ENCODE results near the gene FNDC10.

DNA sequence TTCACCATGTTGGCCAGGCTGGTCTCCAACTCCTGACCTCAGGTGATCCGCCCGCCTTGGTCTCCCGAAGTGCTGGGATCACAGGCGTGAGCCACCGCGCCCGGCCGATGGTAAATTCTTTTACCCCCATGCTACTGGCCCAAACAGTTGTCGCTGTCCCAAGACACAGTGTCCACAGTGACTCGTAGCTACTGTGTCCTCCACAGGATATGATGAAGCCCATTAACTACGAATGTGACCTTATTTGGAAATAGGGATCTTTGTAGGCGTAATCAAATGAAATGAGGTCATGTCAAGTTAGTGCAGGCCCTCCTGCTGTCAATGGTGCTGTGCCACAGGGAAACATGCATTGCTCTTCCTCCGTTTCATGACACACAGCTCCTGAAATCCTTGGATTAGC lies 8.5 kb downstream of the FNDC10 start:
- no peak for TF ChIP-seq POLR2A (IDR thresholded peaks at IDR 0.05)
- TF ChIP-seq, protein P1, sequence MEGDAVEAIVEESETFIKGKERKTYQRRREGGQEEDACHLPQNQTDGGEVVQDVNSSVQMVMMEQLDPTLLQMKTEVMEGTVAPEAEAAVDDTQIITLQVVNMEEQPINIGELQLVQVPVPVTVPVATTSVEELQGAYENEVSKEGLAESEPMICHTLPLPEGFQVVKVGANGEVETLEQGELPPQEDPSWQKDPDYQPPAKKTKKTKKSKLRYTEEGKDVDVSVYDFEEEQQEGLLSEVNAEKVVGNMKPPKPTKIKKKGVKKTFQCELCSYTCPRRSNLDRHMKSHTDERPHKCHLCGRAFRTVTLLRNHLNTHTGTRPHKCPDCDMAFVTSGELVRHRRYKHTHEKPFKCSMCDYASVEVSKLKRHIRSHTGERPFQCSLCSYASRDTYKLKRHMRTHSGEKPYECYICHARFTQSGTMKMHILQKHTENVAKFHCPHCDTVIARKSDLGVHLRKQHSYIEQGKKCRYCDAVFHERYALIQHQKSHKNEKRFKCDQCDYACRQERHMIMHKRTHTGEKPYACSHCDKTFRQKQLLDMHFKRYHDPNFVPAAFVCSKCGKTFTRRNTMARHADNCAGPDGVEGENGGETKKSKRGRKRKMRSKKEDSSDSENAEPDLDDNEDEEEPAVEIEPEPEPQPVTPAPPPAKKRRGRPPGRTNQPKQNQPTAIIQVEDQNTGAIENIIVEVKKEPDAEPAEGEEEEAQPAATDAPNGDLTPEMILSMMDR (IDR thresholded peaks at IDR 0.05), result no peak

Data from upper lobe of left lung (tissue), 4 donors.